Dendritic cell treated with granulocyte-macrophage colony-stimulating factor and Interleukin-4, amounts not matched to agents 40 ng/mL and 50 ng/mL, for 4 days (primary cell): ENCODE results near the gene ALG2.

Source experiments
- H3K27ac Mint-ChIP-seq: one replicate; pipeline ENCODE4 v1.8.0; 2022; ENCODE audit warnings: mild to moderate bottlenecking, mixed read lengths
- H3K27me3 Mint-ChIP-seq: one replicate; pipeline ENCODE4 v1.8.0; 2022; ENCODE audit warnings: mild to moderate bottlenecking, mixed read lengths
- H3K36me3 Mint-ChIP-seq: one replicate; pipeline ENCODE4 v1.8.0; 2022; ENCODE audit warnings: low read depth, mixed read lengths
- H3K4me1 Mint-ChIP-seq: one replicate; pipeline ENCODE4 v1.8.0; 2022; ENCODE audit warnings: low read depth, mixed read lengths
- H3K4me3 Mint-ChIP-seq: one replicate; pipeline ENCODE4 v1.8.0; 2022; ENCODE audit warnings: mild to moderate bottlenecking, moderate library complexity, mixed read lengths
- H3K9me3 Mint-ChIP-seq: one replicate; pipeline ENCODE4 v1.8.0; 2022; ENCODE audit warnings: mixed read lengths
- intact Hi-C: fragments of 100-400 bp; cut with micrococcal nuclease; formaldehyde crosslinking; loops from one replicate; pipeline ENCODE4 v1.15.0; 2022

ALG2 gene

GRCh38 chr9:99193466-99193821 is 28.3 kb downstream of the ALG2 start:
- H3K9me3 Mint-ChIP-seq, result no peaks in the 10 kb centered on the region
- H3K27me3 Mint-ChIP-seq, result peaks cover 3% of the 10 kb centered on the region
- H3K36me3 Mint-ChIP-seq, result no peaks in the 10 kb centered on the region
- intact Hi-C loops, result no loop called here
- no peak overlapping the region for H3K27ac Mint-ChIP-seq
- H3K4me1 Mint-ChIP-seq, result peaks cover 21% of the 10 kb centered on the region
- no peak overlapping the region for H3K4me3 Mint-ChIP-seq

DNA sequence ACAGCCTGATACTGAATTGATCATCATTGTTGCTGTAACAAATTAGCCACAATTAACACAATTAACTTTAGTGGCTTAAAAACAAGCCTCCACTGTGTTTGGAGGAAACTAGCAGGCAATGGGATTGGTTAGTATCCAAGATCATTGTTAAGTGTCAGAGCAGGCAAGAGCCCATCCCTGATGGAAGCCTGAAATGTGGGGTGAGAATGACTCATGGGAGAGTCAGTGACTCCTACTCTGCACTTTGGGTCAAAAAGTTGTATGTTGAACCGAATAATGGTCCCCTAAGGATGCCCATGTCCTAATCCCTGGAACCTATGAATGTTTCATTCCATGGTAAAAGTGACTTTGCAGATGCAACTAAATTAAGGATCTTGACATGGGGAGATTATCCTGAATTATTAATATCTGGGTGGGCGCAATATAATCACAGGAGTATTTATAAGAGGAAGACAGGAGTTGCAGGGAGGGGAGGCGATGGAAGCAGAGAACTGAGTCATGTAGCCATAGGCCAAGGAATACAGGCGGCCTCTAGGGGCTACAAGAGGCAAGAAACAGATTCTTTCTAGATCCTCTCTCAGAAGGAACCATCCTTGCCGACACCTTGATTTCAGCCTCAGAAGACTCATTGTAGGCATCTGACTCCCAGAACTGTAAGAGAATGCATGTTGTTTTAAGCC is 28.8 kb downstream of the ALG2 start:
- intact Hi-C loops, result no loop called here
- Mint-ChIP-seq H3K27me3 (peaks cover 2% of the 10 kb centered on the region), H3K27ac (no peak overlapping the region), H3K4me1 (peaks cover 26% of the 10 kb centered on the region), H3K36me3 (no peaks in the 10 kb centered on the region), H3K4me3 (no peak overlapping the region), H3K9me3 (no peaks in the 10 kb centered on the region)

DNA sequence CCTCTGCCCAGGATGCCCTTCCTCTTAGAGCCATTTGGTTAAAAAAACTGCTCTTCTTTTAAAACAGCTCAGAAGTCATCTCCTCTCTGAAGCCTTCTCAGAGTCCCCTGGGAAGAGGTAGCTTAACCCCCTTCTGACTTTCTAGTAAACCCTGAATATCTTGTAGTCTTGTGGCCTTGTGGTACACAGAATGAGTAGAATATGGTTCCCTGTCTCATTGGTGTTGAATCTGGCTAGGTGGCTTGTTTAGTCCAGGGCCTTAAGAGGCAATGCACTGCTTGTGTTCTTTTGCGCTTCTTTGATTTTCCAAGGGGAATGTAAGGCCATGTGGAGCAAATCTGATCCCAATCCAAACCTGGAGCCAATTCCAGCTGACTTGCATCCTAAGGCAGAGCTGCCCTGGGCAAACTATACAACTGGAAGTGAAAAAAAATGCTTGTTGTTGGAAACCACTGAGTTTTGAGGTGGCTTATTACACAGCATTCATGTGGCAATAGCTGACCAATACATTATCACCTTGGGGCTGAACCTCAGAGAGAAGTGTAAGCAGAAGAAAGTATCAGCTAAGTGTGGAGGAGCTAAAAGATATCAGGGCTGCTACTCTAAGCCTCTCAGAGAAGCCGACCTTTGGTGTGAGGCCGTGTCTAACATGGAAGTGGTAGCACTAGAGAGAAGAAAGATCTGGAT is 31.0 kb downstream of the ALG2 start:
- H3K27me3 Mint-ChIP-seq, result no peaks in the 10 kb centered on the region
- no peak overlapping the region for H3K4me3 Mint-ChIP-seq
- H3K4me1 Mint-ChIP-seq, result peaks cover 41% of the 10 kb centered on the region
- H3K9me3 Mint-ChIP-seq, result no peaks in the 10 kb centered on the region
- peak overlapping the region; percentile 62 for H3K27ac Mint-ChIP-seq
- intact Hi-C loops, result no loop called here
- H3K36me3 Mint-ChIP-seq, result no peaks in the 10 kb centered on the region

DNA sequence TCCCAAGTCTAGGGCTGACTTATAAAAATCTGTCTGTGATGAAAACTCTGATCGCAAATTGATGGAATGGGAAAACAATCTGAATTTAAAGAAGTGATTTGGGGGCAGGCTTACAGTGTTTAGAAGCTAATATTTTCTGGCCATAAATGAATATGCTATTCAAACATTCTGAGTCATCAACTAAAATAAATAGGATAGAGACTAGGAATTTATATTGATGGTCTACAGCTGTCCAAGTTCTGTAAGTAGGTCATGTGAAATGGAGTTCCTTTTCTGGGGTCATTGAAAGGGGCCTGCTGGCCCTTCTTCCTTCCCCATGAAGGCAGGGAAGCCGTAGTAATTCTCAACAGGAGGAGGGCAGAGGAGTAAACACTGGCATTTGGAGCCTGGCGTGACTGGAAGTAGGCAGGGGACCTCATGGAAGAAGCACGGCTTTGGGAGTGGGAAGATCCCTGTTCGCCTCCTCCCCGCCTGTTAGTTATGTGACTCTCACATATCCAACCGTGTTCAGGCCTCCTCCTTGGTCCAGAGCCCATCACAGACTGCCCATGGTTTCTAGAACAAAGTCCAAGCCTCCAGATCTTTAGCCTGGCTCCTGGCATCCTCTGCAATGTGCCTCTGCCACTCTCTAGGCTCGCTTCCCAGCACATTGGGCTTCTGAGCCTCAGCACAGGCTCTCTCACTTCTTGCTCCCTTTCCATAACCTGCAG is 31.7 kb downstream of the ALG2 start:
- Mint-ChIP-seq H3K27me3 (no peaks in the 10 kb centered on the region), H3K4me1 (peaks cover 43% of the 10 kb centered on the region), H3K36me3 (no peaks in the 10 kb centered on the region), H3K9me3 (no peaks in the 10 kb centered on the region), H3K27ac (peak overlapping the region; percentile 62), H3K4me3 (no peak overlapping the region)
- intact Hi-C loops, result loop anchor here (5.0 kb wide), 1 partner anchor 32 kb away; the partner anchor contains the start of genes ALG2 and SEC61B

- Mint-ChIP-seq H3K4me3 (no peak overlapping the region), H3K27me3 (no peaks in the 10 kb centered on the region), H3K36me3 (no peaks in the 10 kb centered on the region), H3K27ac (peak overlapping the region; percentile 62), H3K9me3 (no peaks in the 10 kb centered on the region), H3K4me1 (peaks cover 51% of the 10 kb centered on the region)
- intact Hi-C loops, result loop anchor here (5.0 kb wide), 1 partner anchor 33 kb away; the partner anchor contains the start of genes ALG2 and SEC61B
These were observed 32.6 kb downstream of the ALG2 start for GRCh38 chr9:99189186-99189585.

GRCh38 chr9:99187311-99187710 is 34.4 kb downstream of the ALG2 start:
- H3K9me3 Mint-ChIP-seq, result no peaks in the 10 kb centered on the region
- H3K27ac Mint-ChIP-seq, result no peak overlapping the region
- intact Hi-C loops, result loop anchor here (5.0 kb wide), 1 partner anchor 35 kb away; the partner anchor contains the start of genes ALG2 and SEC61B
- H3K27me3 Mint-ChIP-seq, result no peaks in the 10 kb centered on the region
- H3K4me1 Mint-ChIP-seq, result peaks cover 62% of the 10 kb centered on the region
- H3K36me3 Mint-ChIP-seq, result no peaks in the 10 kb centered on the region
- no peak overlapping the region for H3K4me3 Mint-ChIP-seq

DNA sequence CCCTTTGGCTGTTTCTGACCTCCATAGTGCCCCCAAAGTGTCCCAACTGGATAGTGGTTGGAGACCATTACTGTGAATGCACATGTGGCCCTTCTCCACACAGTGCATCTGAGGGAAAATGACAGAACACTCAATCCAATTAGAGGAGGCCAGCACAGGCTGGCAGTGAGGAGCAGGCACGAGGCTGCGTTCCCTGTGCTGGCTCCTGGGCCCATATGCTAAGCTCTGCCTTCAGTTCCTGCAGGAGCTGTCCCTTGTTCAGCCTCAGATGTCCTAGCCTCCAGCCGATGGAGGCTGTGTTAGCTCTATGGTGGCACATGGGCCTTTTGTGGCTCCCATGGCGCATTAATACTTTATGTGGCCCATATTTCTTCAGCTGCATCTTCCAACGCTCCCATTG is 35.8 kb downstream of the ALG2 start:
- intact Hi-C loops, result loop anchor here (2.0 to 5.0 kb wide), 2 partner anchors 36 to 81 kb away; partner anchors contain the start of genes ALG2 and SEC61B
- Mint-ChIP-seq H3K4me1 (peaks cover 76% of the 10 kb centered on the region), H3K9me3 (no peaks in the 10 kb centered on the region), H3K36me3 (no peaks in the 10 kb centered on the region), H3K27ac (peak overlapping the region; percentile 37), H3K4me3 (no peak overlapping the region), H3K27me3 (no peaks in the 10 kb centered on the region)

GRCh38 chr9:99185348-99185632 is 36.5 kb downstream of the ALG2 start:
- peaks cover 82% of the 10 kb centered on the region for H3K4me1 Mint-ChIP-seq
- H3K27me3 Mint-ChIP-seq, result no peaks in the 10 kb centered on the region
- intact Hi-C loops, result loop anchor here (2.0 to 5.0 kb wide), 2 partner anchors 37 to 82 kb away; partner anchors contain the start of genes ALG2 and SEC61B
- no peaks in the 10 kb centered on the region for H3K9me3 Mint-ChIP-seq
- H3K36me3 Mint-ChIP-seq, result no peaks in the 10 kb centered on the region
- H3K4me3 Mint-ChIP-seq, result no peak overlapping the region
- H3K27ac Mint-ChIP-seq, result no peak overlapping the region

DNA sequence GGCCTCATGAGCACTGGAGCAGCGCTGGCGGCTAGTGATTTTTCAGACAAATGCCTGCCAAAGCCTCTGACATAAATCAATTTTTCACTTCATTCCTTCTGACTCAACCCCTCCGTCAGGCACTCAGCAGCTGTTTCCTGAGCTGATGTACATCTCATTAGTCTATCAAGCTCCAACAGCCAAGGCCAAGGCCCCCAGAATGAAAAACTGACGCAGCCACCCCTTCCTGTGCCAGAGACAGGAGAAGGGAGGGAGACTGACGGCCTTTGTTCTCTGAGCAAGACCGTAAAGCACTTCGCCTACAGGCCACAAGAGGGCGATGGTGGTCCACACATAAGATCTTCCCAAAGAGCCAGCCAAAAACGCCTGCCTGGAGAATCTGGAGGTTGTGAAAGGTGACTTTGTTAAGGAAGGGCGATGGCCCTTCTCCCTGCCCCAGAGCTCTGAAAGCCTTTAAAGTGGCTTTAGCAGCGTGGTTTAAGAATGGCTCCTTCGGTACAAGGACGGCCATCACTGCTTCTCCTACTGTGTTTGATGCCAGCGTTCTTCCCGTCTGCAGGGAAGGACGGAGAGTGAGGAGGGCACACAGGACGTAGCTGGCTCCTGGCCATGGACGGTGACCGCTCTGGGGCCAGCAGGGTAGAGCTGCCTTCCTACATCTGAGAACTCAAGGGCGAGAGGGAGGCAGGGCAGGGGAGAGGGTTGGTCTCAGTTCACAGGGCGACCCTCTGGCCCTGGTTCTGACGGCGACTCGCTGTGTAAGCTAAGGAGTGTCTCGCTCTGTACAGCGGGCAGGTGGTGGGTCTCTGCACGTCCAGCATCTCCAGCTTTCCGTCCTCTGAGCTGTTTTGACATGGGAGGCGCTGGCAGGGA is 37.0 kb downstream of the ALG2 start:
- no peaks in the 10 kb centered on the region for H3K9me3 Mint-ChIP-seq
- peak overlapping the region; percentile 25 for H3K27ac Mint-ChIP-seq
- no peaks in the 10 kb centered on the region for H3K27me3 Mint-ChIP-seq
- peaks cover 79% of the 10 kb centered on the region for H3K4me1 Mint-ChIP-seq
- intact Hi-C loops, result loop anchor here (2.0 to 5.0 kb wide), 4 partner anchors 38 to 828 kb away; partner anchors contain the start of genes ALG2, NR4A3 and SEC61B
- no peaks in the 10 kb centered on the region for H3K36me3 Mint-ChIP-seq
- H3K4me3 Mint-ChIP-seq, result no peak overlapping the region

- Mint-ChIP-seq H3K4me1 (peaks cover 80% of the 10 kb centered on the region), H3K27me3 (no peaks in the 10 kb centered on the region), H3K4me3 (no peak overlapping the region), H3K36me3 (no peaks in the 10 kb centered on the region), H3K27ac (peak overlapping the region; percentile 25), H3K9me3 (no peaks in the 10 kb centered on the region)
- intact Hi-C loops, result loop anchor here (2.0 to 5.0 kb wide), 3 partner anchors 83 to 828 kb away; partner anchors contain the start of gene NR4A3
These were observed 37.6 kb downstream of the ALG2 start for GRCh38 chr9:99184110-99184474.

GRCh38 chr9:99183616-99184015 is 38.1 kb downstream of the ALG2 start:
- peak overlapping the region; percentile 25 for H3K27ac Mint-ChIP-seq
- no peaks in the 10 kb centered on the region for H3K36me3 Mint-ChIP-seq
- no peaks in the 10 kb centered on the region for H3K27me3 Mint-ChIP-seq
- H3K4me1 Mint-ChIP-seq, result peaks cover 82% of the 10 kb centered on the region
- no peak overlapping the region for H3K4me3 Mint-ChIP-seq
- intact Hi-C loops, result loop anchor here (2.0 to 5.0 kb wide), 3 partner anchors 83 to 829 kb away; partner anchors contain the start of gene NR4A3
- H3K9me3 Mint-ChIP-seq, result no peaks in the 10 kb centered on the region

DNA sequence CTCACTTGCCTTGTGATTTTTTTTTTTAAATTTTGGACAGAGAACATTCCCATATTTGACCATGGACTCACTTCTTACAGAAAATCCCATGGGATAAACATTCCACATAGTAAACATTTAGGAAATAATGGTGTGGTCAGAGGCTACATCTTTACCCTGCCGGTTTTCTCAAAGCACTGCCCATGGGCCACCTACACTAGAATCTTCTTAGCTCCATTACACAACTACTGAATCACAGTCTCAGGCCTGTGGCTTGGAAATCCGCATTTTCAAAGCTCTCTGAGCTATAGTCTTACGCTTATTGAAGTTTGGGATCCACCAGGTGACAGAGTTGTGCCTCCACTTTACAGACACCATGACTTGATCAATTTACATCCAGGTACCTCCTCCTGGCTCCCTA is 39.4 kb downstream of the ALG2 start:
- peaks cover 73% of the 10 kb centered on the region for H3K4me1 Mint-ChIP-seq
- no peak overlapping the region for H3K4me3 Mint-ChIP-seq
- H3K27ac Mint-ChIP-seq, result no peak overlapping the region
- H3K27me3 Mint-ChIP-seq, result no peaks in the 10 kb centered on the region
- intact Hi-C loops, result loop anchor here (5.0 kb wide), 2 partner anchors 640 to 830 kb away; partner anchors contain the start of gene NR4A3
- no peaks in the 10 kb centered on the region for H3K36me3 Mint-ChIP-seq
- no peaks in the 10 kb centered on the region for H3K9me3 Mint-ChIP-seq

DNA sequence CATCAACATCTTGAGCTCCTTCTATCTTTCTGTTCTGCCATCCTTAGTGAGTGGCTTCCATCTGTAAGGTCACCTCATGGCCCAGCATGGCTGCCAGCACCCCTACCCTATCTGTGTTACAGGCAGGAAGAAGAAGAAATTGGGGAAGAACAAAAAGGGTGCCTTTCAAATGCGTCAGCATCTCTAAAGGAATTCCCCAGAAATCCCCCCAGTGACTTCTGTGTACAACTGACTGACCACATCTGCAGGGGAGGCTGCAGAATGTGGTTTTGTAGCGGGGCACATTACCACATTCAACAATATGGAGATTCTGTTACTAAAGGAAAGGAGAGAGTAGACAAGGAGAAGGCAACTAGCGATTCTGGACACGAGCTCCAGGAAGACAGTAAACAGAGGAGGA is 40.1 kb downstream of the ALG2 start:
- H3K9me3 Mint-ChIP-seq, result no peaks in the 10 kb centered on the region
- peak overlapping the region; percentile 80 for H3K27ac Mint-ChIP-seq
- H3K4me3 Mint-ChIP-seq, result peak overlapping the region; percentile 11
- intact Hi-C loops, result loop anchor here (5.0 kb wide), 2 partner anchors 641 to 831 kb away; partner anchors contain the start of gene NR4A3
- H3K36me3 Mint-ChIP-seq, result no peaks in the 10 kb centered on the region
- peaks cover 68% of the 10 kb centered on the region for H3K4me1 Mint-ChIP-seq
- no peaks in the 10 kb centered on the region for H3K27me3 Mint-ChIP-seq
